HPDE6-E6E7 (cell line): ENCODE data around the gene MUSTN1.

Source experiments
- DNase-seq: peaks from one replicate; pipeline ENCODE4 v3.0.0; 2011; ENCODE audit warnings: missing footprints; ENCODE audit errors: extremely low spot score

MUSTN1 gene

GRCh38 chr3:52805270-52806039 lies 29.4 kb downstream of the MUSTN1 start:
- DNase-seq: no peak

- no peak for DNase-seq
Measured at GRCh38 chr3:52801839-52802238, 33.0 kb downstream of the MUSTN1 start.

GRCh38 chr3:52800079-52800478 lies 34.7 kb downstream of the MUSTN1 start:
- no peak for DNase-seq

GRCh38 chr3:52798978-52799476 lies 35.8 kb downstream of the MUSTN1 start:
- DNase-seq: peak; percentile 38

GRCh38 chr3:52798376-52798977 lies 36.3 kb downstream of the MUSTN1 start:
- no peak for DNase-seq

- no peak for DNase-seq
Measured at GRCh38 chr3:52796411-52796810, 38.4 kb downstream of the MUSTN1 start.

- no peak for DNase-seq
Measured at GRCh38 chr3:52795298-52795900, 39.4 kb downstream of the MUSTN1 start.

- DNase-seq: no peak
Measured at GRCh38 chr3:52794612-52795099, 40.2 kb downstream of the MUSTN1 start, which contains the start of gene ITIH3. TSS of gene ITIH3 (plus strand) at chr3:52794796. CDS start at chr3:52794804, 8 bp downstream.

GRCh38 chr3:52793702-52794611 lies 40.9 kb downstream of the MUSTN1 start:
- no peak for DNase-seq

GRCh38 chr3:52792961-52793695 lies 41.7 kb downstream of the MUSTN1 start:
- no peak for DNase-seq

GRCh38 chr3:52792413-52792812 lies 42.4 kb downstream of the MUSTN1 start:
- DNase-seq: no peak

GRCh38 chr3:52791928-52792327 lies 42.9 kb downstream of the MUSTN1 start:
- no peak for DNase-seq

- no peak for DNase-seq
Measured at GRCh38 chr3:52791366-52791765, 43.5 kb downstream of the MUSTN1 start.

- no peak for DNase-seq
Measured at GRCh38 chr3:52790741-52791140, 44.1 kb downstream of the MUSTN1 start.

- no peak for DNase-seq
Measured at GRCh38 chr3:52790337-52790736, 44.5 kb downstream of the MUSTN1 start.

- no peak for DNase-seq
Measured at GRCh38 chr3:52789746-52790040, 45.1 kb downstream of the MUSTN1 start.

GRCh38 chr3:52788890-52789745 lies 45.7 kb downstream of the MUSTN1 start:
- no peak for DNase-seq

- no peak for DNase-seq
Measured at GRCh38 chr3:52787672-52788625, 46.9 kb downstream of the MUSTN1 start.

GRCh38 chr3:52787246-52787645 lies 47.6 kb downstream of the MUSTN1 start:
- no peak for DNase-seq
